Esophagus muscularis mucosa (tissue), 4 donors: ENCODE measurements around the gene HYPK.

Experiments used
- CTCF ChIP-seq, 3 experiments: fragments of 200-600 bp in 2 of 3; fragments of 450-650 bp in 1 of 3; sonication (generic) in 2 of 3; IDR thresholded peaks; one replicate each; pipeline ENCODE4 v1.5.1; 2017 to 2019; ENCODE audit warnings: antibody characterized with exemption in 3 of 3, mild to moderate bottlenecking in 2 of 3, moderate library complexity in 1 of 3
- EP300 ChIP-seq: sonication (generic); formaldehyde crosslinking; IDR thresholded peaks from one replicate; pipeline ENCODE4 v1.6.1; 2017; ENCODE audit warnings: antibody characterized with exemption
- POLR2A ChIP-seq: fragments of 450-650 bp; IDR thresholded peaks from one replicate; pipeline ENCODE4 v1.6.1; 2017; ENCODE audit warnings: antibody characterized with exemption, moderate library complexity, mild to moderate bottlenecking, low read depth
- POLR2AphosphoS5 ChIP-seq, 2 donors: sonication (generic); formaldehyde crosslinking; IDR thresholded peaks; one replicate each; pipeline ENCODE4 v1.6.1; 2017; ENCODE audit warnings: antibody characterized with exemption in 2 of 2

- TF ChIP-seq CTCF (IDR thresholded peaks at IDR 0.05) (peak; percentile 76 to 84 (median 80)), POLR2A (no peak), EP300 (no peak), POLR2AphosphoS5 (IDR thresholded peaks at IDR 0.05) (peak; percentile 59 to 67)
Observed at GRCh38 chr15:43777267-43777914, 23.0 kb upstream of the HYPK start.
